ENCODE results near the gene GCC1.

Gene GCC1

DNA sequence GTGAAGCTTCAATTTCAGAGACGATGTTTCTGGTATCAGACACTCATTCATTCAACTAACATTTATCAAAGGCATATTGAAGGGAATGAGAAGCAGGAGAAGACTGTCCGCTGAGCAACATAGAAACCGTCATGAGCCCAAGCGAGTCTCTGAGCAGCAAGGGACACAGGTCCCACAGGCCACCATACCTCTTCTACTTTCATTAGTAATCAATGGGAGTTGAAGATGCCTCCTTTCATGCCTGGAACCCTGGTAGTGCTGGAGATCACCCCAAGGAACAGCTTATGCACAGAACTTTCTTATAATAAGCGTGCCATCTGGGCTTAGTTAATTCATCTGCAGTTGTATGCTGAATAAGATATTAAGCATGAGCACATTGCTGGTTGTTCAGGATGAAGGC, 31.3 kb upstream of the GCC1 start:
- Histone ChIP-seq H3K27ac (no peak overlapping the region), H3K4me1 (no peaks in the 10 kb centered on the region), H3K9ac (no peak overlapping the region), H4K20me1 (no peaks in the 10 kb centered on the region), H3K27me3 (no peaks in the 10 kb centered on the region), H3K36me3 (no peaks in the 10 kb centered on the region), H3K4me2 (no peak overlapping the region), H3K9me3 (no peaks in the 10 kb centered on the region), H3K4me3 (no peak overlapping the region)
- TF ChIP-seq Cebpa-rat (IDR thresholded peaks at IDR 0.05): no peak

DNA sequence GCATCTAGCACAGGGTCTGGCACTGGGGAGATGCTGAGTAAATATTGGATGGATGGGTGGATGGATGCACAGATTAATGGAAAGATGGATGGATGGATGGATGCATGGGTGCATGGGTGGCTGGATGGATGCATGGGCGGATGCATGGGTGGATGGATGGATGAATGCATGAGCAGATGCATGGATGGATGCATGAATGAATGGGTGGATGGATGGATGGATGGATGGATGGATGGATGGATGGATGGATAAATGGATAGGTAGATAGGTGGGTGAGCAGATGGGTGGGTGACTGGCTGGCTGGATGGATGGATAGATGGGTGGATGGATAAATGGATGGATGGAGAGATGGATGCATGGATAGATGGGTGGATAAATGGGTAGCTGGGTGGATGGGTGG, 26.9 kb upstream of the GCC1 start:
- peaks cover 28% of the 10 kb centered on the region for H3K9me3 ChIP-seq
- no peak overlapping the region for H3K9ac ChIP-seq
- no peaks in the 10 kb centered on the region for H3K27me3 ChIP-seq
- no peaks in the 10 kb centered on the region for H4K20me1 ChIP-seq
- no peak overlapping the region for H3K27ac ChIP-seq
- no peak for TF ChIP-seq Cebpa-rat (IDR thresholded peaks at IDR 0.05)
- no peak overlapping the region for H3K4me3 ChIP-seq
- no peak overlapping the region for H3K4me2 ChIP-seq
- H3K36me3 ChIP-seq: no peaks in the 10 kb centered on the region; the same call in 1 of the 2 replicates
- no peaks in the 10 kb centered on the region for H3K4me1 ChIP-seq

DNA sequence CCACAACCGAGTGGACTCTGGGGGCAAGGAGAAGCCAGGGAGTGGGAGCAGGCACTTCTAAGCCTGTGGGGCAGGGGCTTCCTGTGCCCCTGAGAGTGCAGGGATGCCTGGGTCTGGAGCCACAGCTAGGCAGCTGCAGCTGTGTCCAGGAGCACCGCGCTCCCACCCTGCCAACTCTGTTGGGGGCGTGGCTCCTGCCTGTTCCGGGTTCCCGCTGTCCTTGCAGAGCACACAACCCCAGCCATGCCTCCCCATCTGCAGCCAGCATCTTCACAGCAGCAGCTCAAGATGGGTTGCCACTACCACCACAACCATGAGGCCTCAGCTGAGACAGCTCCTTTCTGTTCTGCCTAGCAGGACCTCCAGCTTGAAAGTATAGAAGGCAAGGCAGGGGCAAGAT, 23.9 kb upstream of the GCC1 start:
- no peak overlapping the region for H3K4me2 ChIP-seq
- no peak overlapping the region for H3K4me3 ChIP-seq
- H3K4me1 ChIP-seq: no peaks in the 10 kb centered on the region
- peaks cover 31% of the 10 kb centered on the region for H3K9me3 ChIP-seq
- no peaks in the 10 kb centered on the region; the same call in 1 of the 2 replicates for H3K36me3 ChIP-seq
- no peak overlapping the region for H3K27ac ChIP-seq
- TF ChIP-seq Cebpa-rat (IDR thresholded peaks at IDR 0.05): no peak
- no peak overlapping the region for H3K9ac ChIP-seq
- H4K20me1 ChIP-seq: no peaks in the 10 kb centered on the region
- H3K27me3 ChIP-seq: no peaks in the 10 kb centered on the region

DNA sequence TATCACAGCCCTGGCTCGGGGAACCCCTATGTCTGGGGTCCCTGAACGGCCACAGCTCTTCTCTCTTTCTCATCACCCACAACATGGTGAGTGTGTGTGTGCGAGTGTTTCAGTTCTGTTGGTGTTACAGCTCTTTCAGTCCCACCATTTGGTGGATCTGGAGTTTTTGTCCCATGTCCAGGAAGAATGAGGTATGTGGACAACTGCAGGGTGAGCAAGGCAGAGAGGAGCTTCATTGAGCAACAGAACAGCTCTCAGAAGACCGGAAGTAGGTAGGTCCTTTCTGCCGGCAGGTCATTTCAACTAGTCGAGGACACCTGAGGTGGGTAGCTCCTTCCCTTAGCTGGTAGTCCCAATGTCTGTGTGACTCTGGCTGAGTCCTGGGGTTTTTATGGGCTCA, 23.1 kb upstream of the GCC1 start:
- no peak overlapping the region for H3K4me3 ChIP-seq
- no peak overlapping the region for H3K4me2 ChIP-seq
- no peak overlapping the region for H3K27ac ChIP-seq
- no peak overlapping the region for H3K9ac ChIP-seq
- no peaks in the 10 kb centered on the region for H3K4me1 ChIP-seq
- TF ChIP-seq Cebpa-rat (IDR thresholded peaks at IDR 0.05): no peak
- H3K27me3 ChIP-seq: no peaks in the 10 kb centered on the region
- no peaks in the 10 kb centered on the region; the same call in 1 of the 2 replicates for H3K36me3 ChIP-seq
- H4K20me1 ChIP-seq: no peaks in the 10 kb centered on the region
- H3K9me3 ChIP-seq: peaks cover 31% of the 10 kb centered on the region

DNA sequence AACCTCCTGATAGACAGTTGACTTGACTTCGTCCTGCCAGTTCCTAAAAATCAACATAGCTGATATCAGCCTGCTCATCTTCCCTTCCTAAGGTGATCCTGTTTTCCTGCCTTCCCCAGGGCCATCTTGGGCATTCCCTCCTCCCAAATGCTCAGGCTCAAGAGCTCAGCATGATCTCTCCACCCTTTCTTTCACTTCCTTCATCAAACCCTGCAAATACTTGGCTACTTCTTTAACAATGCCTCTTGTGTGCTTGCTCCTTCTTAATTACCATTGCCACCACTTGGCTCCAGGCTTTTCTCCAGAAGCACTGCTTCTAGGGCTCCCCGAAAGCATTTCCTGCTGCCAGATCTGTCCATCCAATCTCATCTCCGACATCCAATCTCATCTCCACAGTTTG, 15.5 kb upstream of the GCC1 start:
- Histone ChIP-seq H3K4me2 (no peak overlapping the region), H3K9ac (no peak overlapping the region), H3K27ac (no peak overlapping the region)

DNA sequence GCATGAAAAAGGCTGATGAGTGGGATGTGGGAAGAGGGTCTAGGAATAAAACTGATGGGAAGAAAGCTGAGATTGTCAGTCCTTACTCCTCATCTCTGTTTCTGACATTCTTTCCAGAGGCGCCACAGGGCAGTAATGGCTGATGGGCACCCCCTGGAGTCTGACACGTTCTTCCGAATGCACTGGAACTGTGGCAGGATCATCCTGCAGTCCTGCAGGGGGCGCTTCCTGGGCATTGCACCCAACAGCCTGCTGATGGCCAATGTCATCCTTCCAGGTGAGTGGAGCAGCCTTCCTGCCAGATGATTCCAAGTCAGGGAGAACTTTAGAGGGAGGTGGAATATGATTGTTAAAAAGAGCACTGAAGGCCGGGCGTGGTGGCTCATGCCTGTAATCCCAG, 12.9 kb upstream of the GCC1 start:
- Histone ChIP-seq H3K9ac (no peak overlapping the region), H3K27me3 (no peaks in the 10 kb centered on the region), H4K20me1 (no peaks in the 10 kb centered on the region), H3K4me1 (no peaks in the 10 kb centered on the region), H3K4me3 (no peak overlapping the region), H3K9me3 (no peaks in the 10 kb centered on the region), H3K27ac (no peak overlapping the region), H3K4me2 (no peak overlapping the region), H3K36me3 (no peaks in the 10 kb centered on the region)
- no peak for TF ChIP-seq Cebpa-rat (IDR thresholded peaks at IDR 0.05)

More for the DNA sequence above, 15.5 kb upstream of the GCC1 start:
- Histone ChIP-seq H4K20me1 (no peaks in the 10 kb centered on the region), H3K27me3 (no peaks in the 10 kb centered on the region), H3K4me3 (no peak overlapping the region), H3K9me3 (no peaks in the 10 kb centered on the region), H3K4me1 (no peaks in the 10 kb centered on the region), H3K36me3 (no peaks in the 10 kb centered on the region)
- no peak for TF ChIP-seq Cebpa-rat (IDR thresholded peaks at IDR 0.05)

DNA sequence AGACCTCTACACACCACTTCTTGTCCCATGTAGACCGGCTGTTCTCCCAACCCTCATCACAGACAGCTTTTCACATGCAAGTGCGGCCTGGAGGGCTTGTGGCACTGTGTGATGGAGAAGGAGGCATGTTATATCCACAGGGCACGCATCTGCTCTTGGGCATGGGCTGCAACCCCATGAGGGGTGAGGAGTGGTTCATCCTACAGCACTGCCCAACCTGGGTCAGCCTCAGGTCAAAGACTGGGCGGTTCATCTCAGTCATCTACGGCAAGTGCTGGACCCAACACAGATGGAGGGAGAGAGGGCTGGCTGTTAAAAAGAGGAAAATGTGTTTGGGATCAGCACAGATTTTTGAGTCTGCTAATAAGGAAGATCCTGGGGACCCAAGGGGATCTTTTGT, 10.3 kb upstream of the GCC1 start:
- Histone ChIP-seq H4K20me1 (0 out of 2 replicates have a peak, but pooled peaks cover 2% of the 10 kb centered on the region), H3K27me3 (no peaks in the 10 kb centered on the region), H3K36me3 (peaks cover 14% of the 10 kb centered on the region), H3K4me2 (no peak overlapping the region), H3K27ac (no peak overlapping the region), H3K9ac (no peak overlapping the region), H3K4me3 (no peak overlapping the region), H3K4me1 (no peaks in the 10 kb centered on the region), H3K9me3 (no peaks in the 10 kb centered on the region)
- TF ChIP-seq Cebpa-rat (IDR thresholded peaks at IDR 0.05): no peak

DNA sequence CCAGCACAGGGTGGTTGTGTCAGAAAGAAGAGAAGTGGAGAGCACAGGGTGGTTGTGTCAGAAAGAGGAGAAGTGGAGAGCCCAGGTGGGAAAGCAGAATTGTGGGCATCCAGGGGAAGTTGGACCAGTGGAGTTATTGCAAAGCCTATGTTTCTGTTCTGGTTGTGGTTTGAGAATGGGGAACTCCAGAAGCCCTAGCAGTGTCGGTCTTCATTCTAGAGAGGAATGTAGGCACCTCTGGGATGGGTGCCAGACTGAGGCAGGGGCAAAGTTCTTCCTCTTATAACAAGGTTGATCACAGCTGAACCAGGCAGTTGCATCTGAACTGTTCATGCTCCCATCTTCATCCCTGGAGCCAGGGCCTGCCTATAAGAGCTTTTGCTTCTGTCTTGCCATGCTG, 9.1 kb upstream of the GCC1 start:
- H4K20me1 ChIP-seq: peaks cover 10% of the 10 kb centered on the region
- H3K4me1 ChIP-seq: peaks cover 6% of the 10 kb centered on the region
- no peak overlapping the region for H3K9ac ChIP-seq
- no peaks in the 10 kb centered on the region for H3K27me3 ChIP-seq
- H3K4me2 ChIP-seq: no peak overlapping the region
- TF ChIP-seq Cebpa-rat (IDR thresholded peaks at IDR 0.05): no peak
- no peak overlapping the region for H3K27ac ChIP-seq
- H3K4me3 ChIP-seq: no peak overlapping the region
- no peaks in the 10 kb centered on the region for H3K9me3 ChIP-seq
- H3K36me3 ChIP-seq: peaks cover 26% of the 10 kb centered on the region

DNA sequence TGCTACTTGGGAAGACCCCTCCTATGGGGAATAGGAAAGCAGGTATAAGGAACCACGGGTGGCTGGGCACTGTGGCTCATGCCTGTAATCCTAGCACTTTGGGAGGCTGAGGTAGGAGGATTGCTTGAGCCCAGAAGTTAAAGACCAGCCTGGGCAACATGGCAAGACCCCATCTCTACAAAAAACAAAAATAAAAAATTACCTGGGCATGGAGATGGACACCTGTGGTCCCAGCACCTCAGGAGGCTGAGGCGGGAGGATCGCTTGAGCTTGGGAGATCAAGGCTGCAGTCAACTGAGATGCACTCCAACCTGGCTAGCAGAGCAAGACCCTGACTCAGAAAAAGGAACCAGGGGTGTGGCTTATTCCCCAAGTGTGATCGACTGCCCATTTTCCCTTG, 7.2 kb upstream of the GCC1 start:
- no peak overlapping the region for H3K9ac ChIP-seq
- H3K9me3 ChIP-seq: no peaks in the 10 kb centered on the region
- H3K4me2 ChIP-seq: no peak overlapping the region
- H3K36me3 ChIP-seq: peaks cover 27% of the 10 kb centered on the region
- peaks cover 19% of the 10 kb centered on the region for H3K4me1 ChIP-seq
- H3K27ac ChIP-seq: no peak overlapping the region
- TF ChIP-seq Cebpa-rat (IDR thresholded peaks at IDR 0.05): no peak
- no peaks in the 10 kb centered on the region for H3K27me3 ChIP-seq
- H4K20me1 ChIP-seq: peaks cover 20% of the 10 kb centered on the region
- H3K4me3 ChIP-seq: no peak overlapping the region

DNA sequence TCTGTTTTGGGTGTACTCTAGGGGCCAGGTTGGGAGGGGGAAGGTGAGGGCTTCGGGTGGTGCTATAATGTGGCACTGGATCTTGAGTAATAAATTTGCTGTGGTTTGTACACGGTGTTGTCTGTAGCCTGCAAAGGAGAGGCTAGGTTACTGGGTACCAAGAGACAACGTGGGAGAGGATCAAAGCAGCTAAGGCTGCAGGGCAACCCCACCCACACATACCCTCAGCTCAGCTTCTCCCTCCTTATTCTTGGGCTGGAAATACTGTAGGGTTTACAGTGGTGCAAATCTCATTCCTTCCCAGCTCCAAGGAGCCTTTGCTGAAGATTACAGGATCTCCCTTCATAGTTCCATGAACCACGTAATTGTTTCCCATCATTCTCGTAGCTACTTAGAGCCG, 6.2 kb upstream of the GCC1 start:
- H3K9ac ChIP-seq: no peak overlapping the region
- H3K9me3 ChIP-seq: no peaks in the 10 kb centered on the region
- no peak for TF ChIP-seq Cebpa-rat (IDR thresholded peaks at IDR 0.05)
- no peak overlapping the region for H3K4me3 ChIP-seq
- H3K36me3 ChIP-seq: peaks cover 27% of the 10 kb centered on the region
- peaks cover 20% of the 10 kb centered on the region for H4K20me1 ChIP-seq
- peaks cover 21% of the 10 kb centered on the region for H3K4me1 ChIP-seq
- no peak overlapping the region for H3K27ac ChIP-seq
- H3K4me2 ChIP-seq: no peak overlapping the region
- no peaks in the 10 kb centered on the region for H3K27me3 ChIP-seq

DNA sequence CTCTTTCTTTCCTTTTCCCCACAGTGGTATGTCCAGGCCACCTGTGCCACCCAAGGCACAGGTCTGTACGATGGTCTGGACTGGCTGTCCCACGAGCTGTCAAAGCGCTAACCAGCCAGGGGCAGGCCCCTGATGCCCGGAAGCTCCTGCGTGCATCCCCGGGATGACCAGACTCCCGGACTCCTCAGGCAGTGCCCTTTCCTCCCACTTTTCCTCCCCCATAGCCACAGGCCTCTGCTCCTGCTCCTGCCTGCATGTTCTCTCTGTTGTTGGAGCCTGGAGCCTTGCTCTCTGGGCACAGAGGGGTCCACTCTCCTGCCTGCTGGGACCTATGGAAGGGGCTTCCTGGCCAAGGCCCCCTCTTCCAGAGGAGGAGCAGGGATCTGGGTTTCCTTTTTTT, 5.8 kb upstream of the GCC1 start:
- Histone ChIP-seq H3K4me1 (peaks cover 21% of the 10 kb centered on the region), H3K4me3 (no peak overlapping the region), H4K20me1 (peaks cover 20% of the 10 kb centered on the region), H3K36me3 (peaks cover 27% of the 10 kb centered on the region), H3K9ac (no peak overlapping the region), H3K27me3 (no peaks in the 10 kb centered on the region), H3K27ac (no peak overlapping the region), H3K4me2 (no peak overlapping the region), H3K9me3 (no peaks in the 10 kb centered on the region)
- no peak for TF ChIP-seq Cebpa-rat (IDR thresholded peaks at IDR 0.05)

Measured in BLaER1 (cell line).